Kidney (tissue), 14 donors: ENCODE results near the gene ADAMTS20. TPM values are rescaled to one million over a fixed set of nuclear protein-coding genes. Genes with fewer than 3 reads are reported as not detected.

ENCODE experiments used
- DNase-seq, 5 donors: peaks; one replicate each; pipeline ENCODE4 v3.0.0-alpha.2; 2013 to 2020
- FAIRE-seq: peaks from 2 replicates; lab custom pipeline; 2012; peaks lifted over from hg19 to GRCh38; lab: Jason Lieb, UNC
- H3K27ac ChIP-seq, 2 donors: one replicate each; pipeline ENCODE4 v1.7.0; 2013; ENCODE audit warnings: low read depth in 2 of 2, low read length in 2 of 2, inconsistent platforms in 1 of 2
- H3K27me3 ChIP-seq: one replicate; pipeline ENCODE4 v1.7.1; 2013; ENCODE audit warnings: low read length, inconsistent platforms; ENCODE audit not compliant: control insufficient read depth, insufficient read depth
- H3K36me3 ChIP-seq, 3 donors: one replicate each; pipeline versions ENCODE4 v1.7.0 to v1.7.1; 2013; ENCODE audit warnings: low read length in 3 of 3, control low read depth in 1 of 3, inconsistent platforms in 1 of 3; ENCODE audit not compliant: insufficient read depth in 3 of 3, control insufficient read depth in 2 of 3
- H3K4me1 ChIP-seq, 3 donors: one replicate each; pipeline versions ENCODE4 v1.7.0 to v1.7.1; 2013; ENCODE audit warnings: low read length in 3 of 3, inconsistent platforms in 1 of 3, low read depth in 1 of 3; ENCODE audit not compliant: control insufficient read depth in 2 of 3, insufficient read depth in 2 of 3
- H3K4me3 ChIP-seq, 3 donors: one replicate each; pipeline versions ENCODE4 v1.7.0 to v1.8.1; 2013; ENCODE audit warnings: low read length in 3 of 3, control low read depth in 1 of 3, inconsistent platforms in 1 of 3
- H3K9ac ChIP-seq, 3 donors: one replicate each; pipeline versions ENCODE4 v1.7.0 to v1.7.1; 2013; ENCODE audit warnings: low read length in 3 of 3, control low read depth in 1 of 3, inconsistent platforms in 1 of 3
- H3K9me3 ChIP-seq, 3 donors: one replicate each; pipeline versions ENCODE4 v1.7.0 to v1.7.1; 2013; ENCODE audit warnings: low read length in 3 of 3, control low read depth in 1 of 3, inconsistent platforms in 1 of 3; ENCODE audit not compliant: control insufficient read depth in 2 of 3, insufficient read depth in 1 of 3
- intact Hi-C: fragments of 100-400 bp; cut with DNase I; formaldehyde crosslinking; loops from one replicate; pipeline ENCODE4 v1.11.1; 2022
- polyA plus RNA-seq: library from polyadenylated mRNA; stranded (reverse); fragments of 350-450 nt; fragmentation: Illumina TruSeq; extraction: RNeasy Lipid Tissue Mini Kit (QIAGEN cat#74804); gene quantifications from one replicate; pipeline ENCODE4 v1.2.3, GENCODE V29; 2014; ENCODE audit warnings: low read depth, low replicate concordance; ENCODE audit not compliant: insufficient read depth
- total RNA-seq: library from RNA; stranded (reverse); fragmentation: NEBNext Ultra II Directional; extraction: Animal tissue kit (Norgen Biotek cat#: 25700); gene quantifications from one replicate; pipeline ENCODE4 v1.2.1, GENCODE V29; 2021
- TF ChIP-seq, protein P1 (sequence below): IDR thresholded peaks from 3 replicates; pipeline ENCODE4 v1.5.1; 2012; ENCODE audit warnings: mild to moderate bottlenecking, moderate library complexity, borderline replicate concordance; ENCODE audit not compliant: insufficient read depth; ENCODE audit errors: extremely low read depth
- donor health status: control.
- donor health status: control.
- donor health status: control.
- donor health status: control.
- donor health status: control.
- donor health status: DM: yes; HTN: yes; CAD: no.
- donor health status: Normal renal cell carcinoma (clear cell type).

ADAMTS20 gene
- total and polyA plus RNA-seq, 2 donors from 2014 or later = not detected

DNA sequence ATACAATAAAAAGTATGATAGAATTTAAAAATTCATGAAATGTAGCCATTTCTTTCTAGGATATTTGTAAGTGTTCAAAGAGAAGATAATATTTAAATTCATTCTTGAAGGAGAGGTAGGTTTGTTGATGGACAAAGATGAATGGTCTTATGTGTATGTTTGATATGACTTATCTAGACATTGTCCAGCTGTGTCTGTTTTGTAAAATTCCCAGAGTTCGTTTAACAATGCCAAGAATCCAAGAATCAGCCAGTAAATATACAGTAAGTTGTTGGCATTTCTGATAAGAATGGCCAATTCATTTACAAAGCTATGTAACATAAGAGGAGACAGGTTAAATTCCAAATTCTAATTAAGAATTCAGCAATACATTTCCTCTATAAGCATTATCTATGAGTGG is 150.9 kb downstream of the ADAMTS20 start:
- no peaks in the 10 kb centered on the region for H3K9me3 ChIP-seq
- TF ChIP-seq, protein P1, sequence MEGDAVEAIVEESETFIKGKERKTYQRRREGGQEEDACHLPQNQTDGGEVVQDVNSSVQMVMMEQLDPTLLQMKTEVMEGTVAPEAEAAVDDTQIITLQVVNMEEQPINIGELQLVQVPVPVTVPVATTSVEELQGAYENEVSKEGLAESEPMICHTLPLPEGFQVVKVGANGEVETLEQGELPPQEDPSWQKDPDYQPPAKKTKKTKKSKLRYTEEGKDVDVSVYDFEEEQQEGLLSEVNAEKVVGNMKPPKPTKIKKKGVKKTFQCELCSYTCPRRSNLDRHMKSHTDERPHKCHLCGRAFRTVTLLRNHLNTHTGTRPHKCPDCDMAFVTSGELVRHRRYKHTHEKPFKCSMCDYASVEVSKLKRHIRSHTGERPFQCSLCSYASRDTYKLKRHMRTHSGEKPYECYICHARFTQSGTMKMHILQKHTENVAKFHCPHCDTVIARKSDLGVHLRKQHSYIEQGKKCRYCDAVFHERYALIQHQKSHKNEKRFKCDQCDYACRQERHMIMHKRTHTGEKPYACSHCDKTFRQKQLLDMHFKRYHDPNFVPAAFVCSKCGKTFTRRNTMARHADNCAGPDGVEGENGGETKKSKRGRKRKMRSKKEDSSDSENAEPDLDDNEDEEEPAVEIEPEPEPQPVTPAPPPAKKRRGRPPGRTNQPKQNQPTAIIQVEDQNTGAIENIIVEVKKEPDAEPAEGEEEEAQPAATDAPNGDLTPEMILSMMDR = no peak
- intact Hi-C loops = no loop called here
- no peak overlapping the region for H3K4me3 ChIP-seq
- FAIRE-seq (no peak), DNase-seq (no peak)
- no peaks in the 10 kb centered on the region for H3K4me1 ChIP-seq
- H3K9ac ChIP-seq = no peak overlapping the region
- H3K36me3 ChIP-seq = no peaks in the 10 kb centered on the region
- no peak overlapping the region for H3K27ac ChIP-seq
- no peaks in the 10 kb centered on the region for H3K27me3 ChIP-seq

DNA sequence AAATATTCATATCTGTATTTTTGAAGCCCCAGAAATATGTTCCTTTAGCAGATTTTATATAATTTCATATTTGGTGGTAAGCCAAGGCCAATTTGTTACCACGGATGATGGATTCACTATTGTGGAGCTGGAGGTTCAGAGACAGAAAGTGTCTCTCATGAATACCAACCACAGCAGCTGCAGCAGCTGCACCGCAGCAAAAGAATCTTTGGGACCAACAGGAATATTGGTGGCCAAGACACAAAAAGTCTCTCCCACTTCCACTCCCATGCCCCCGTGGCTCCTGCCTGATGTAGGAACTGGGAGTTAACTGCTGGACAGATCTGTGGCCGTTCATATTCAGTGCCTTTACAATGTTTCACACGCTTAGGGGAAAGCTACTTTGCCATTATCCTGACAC is 155.3 kb downstream of the ADAMTS20 start:
- Histone ChIP-seq H3K27ac (no peak overlapping the region), H3K27me3 (no peaks in the 10 kb centered on the region), H3K4me1 (no peaks in the 10 kb centered on the region), H3K9ac (no peak overlapping the region), H3K4me3 (no peak overlapping the region), H3K36me3 (no peaks in the 10 kb centered on the region), H3K9me3 (no peaks in the 10 kb centered on the region)
- intact Hi-C loops = no loop called here
- TF ChIP-seq, protein P1 = no peak
- FAIRE-seq (no peak), DNase-seq (no peak)

DNA sequence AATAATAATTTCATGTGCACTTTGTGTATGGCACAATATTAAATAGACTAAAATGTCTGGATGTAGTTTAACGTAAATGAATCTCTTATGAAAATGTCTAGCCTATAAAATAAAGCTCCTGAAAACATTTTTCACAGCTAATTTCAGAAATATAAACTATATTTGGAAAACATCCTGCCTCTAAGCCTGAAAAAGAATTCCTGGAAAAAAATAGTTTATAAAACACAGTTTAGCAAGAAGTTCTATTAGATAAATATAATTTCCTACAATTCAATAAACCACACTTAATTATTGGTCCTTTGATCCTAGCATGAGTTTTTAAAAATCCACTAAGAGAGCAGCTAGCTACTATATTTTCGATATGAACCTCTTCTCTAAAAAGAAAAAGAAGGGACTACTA is 159.9 kb downstream of the ADAMTS20 start:
- no peaks in the 10 kb centered on the region for H3K9me3 ChIP-seq
- FAIRE-seq = no peak
- no peak overlapping the region for H3K27ac ChIP-seq

More for the DNA sequence above, 159.9 kb downstream of the ADAMTS20 start:
- no peaks in the 10 kb centered on the region for H3K27me3 ChIP-seq
- no peak overlapping the region for H3K4me3 ChIP-seq
- H3K9ac ChIP-seq = no peak overlapping the region
- H3K36me3 ChIP-seq = no peaks in the 10 kb centered on the region
- intact Hi-C loops = no loop called here
- DNase-seq = no peak
- TF ChIP-seq, protein P1 = no peak
- no peaks in the 10 kb centered on the region for H3K4me1 ChIP-seq
